ENCODE results near the gene CLCN5.

Gene CLCN5

DNA sequence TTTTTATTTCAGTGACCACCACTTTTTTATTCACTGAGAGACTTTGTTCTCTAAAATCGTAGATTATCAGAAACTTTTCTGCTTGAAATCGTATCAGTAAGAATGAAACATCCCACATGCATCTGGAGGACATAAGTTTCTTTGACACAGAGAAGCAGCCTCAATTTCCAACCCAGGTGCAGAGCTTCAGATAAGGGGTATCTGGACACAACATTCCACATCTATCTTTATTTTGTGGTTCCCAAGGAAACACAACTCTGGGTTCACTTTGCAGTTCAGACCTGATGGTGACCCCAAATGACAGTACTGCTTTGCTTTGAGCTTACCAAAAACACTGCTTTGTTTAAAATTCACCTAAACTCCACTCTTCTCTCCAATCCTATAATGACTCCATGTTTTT, 1.3 kb upstream of the CLCN5 start:
- no peaks in the 10 kb centered on the region for H3K36me3 ChIP-seq (ENCODE audit: low read length)
- H3K27ac ChIP-seq (ENCODE audit: low read depth, low read length): no peak overlapping the region
- H2AFZ ChIP-seq (ENCODE audit: low read depth, low read length, severe bottlenecking): peak overlapping the region; percentile 93
- H3K9me3 ChIP-seq (ENCODE audit: insufficient read depth, low read length): no peaks in the 10 kb centered on the region
- H3K27me3 ChIP-seq (ENCODE audit: low read length): no peaks in the 10 kb centered on the region
- H3K79me2 ChIP-seq (ENCODE audit: insufficient read depth, low read length): no peaks in the 10 kb centered on the region
- no peak overlapping the region for H3K4me3 ChIP-seq (ENCODE audit: insufficient read depth, low read length, poor library complexity, severe bottlenecking)
- no peaks in the 10 kb centered on the region for H3F3A ChIP-seq (ENCODE audit: insufficient read depth)
- TF ChIP-seq, protein P1, sequence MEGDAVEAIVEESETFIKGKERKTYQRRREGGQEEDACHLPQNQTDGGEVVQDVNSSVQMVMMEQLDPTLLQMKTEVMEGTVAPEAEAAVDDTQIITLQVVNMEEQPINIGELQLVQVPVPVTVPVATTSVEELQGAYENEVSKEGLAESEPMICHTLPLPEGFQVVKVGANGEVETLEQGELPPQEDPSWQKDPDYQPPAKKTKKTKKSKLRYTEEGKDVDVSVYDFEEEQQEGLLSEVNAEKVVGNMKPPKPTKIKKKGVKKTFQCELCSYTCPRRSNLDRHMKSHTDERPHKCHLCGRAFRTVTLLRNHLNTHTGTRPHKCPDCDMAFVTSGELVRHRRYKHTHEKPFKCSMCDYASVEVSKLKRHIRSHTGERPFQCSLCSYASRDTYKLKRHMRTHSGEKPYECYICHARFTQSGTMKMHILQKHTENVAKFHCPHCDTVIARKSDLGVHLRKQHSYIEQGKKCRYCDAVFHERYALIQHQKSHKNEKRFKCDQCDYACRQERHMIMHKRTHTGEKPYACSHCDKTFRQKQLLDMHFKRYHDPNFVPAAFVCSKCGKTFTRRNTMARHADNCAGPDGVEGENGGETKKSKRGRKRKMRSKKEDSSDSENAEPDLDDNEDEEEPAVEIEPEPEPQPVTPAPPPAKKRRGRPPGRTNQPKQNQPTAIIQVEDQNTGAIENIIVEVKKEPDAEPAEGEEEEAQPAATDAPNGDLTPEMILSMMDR (IDR thresholded peaks at IDR 0.05; ENCODE audit: insufficient read depth, low read length, poor library complexity, severe bottlenecking): no peak
- no peak for TF ChIP-seq EZH2phosphoT487 (conservative IDR thresholded peaks at IDR 0.05; ENCODE audit: low read length)
- no peak overlapping the region for H3K4me2 ChIP-seq (ENCODE audit: low read depth, low read length, poor library complexity, severe bottlenecking)
- H4K20me1 ChIP-seq (ENCODE audit: low read depth, low read length): no peaks in the 10 kb centered on the region
- no peaks in the 10 kb centered on the region for H3K9me2 ChIP-seq (replicated peaks; ENCODE audit: insufficient read depth, low read length)
- H3K9ac ChIP-seq (ENCODE audit: low read length): no peak overlapping the region

DNA sequence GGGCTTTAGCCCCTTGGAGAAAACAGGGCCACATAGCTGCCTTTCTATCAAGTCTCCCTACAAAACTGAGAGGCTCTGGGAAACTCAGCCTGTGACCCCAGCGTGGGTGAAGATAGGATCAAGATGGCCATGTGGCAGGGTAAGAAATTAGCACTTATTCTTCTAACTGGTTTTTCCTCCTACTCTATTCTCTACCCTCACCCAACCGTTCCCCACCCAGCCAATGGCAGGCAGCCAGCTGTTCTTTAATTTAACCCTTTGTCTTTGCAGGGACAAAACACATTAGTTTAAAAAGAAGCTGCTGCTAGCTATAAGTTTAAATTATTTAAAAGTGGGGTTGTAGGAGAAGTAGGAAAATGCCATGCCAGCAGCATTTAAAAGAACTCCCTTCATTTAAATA, 2.8 kb downstream of the CLCN5 start:
- no peaks in the 10 kb centered on the region for H3K27me3 ChIP-seq (ENCODE audit: low read length)
- TF ChIP-seq, protein P1 (IDR thresholded peaks at IDR 0.05; ENCODE audit: insufficient read depth, low read length, poor library complexity, severe bottlenecking): no peak
- TF ChIP-seq EZH2phosphoT487 (conservative IDR thresholded peaks at IDR 0.05; ENCODE audit: low read length): no peak
- no peaks in the 10 kb centered on the region for H3K79me2 ChIP-seq (ENCODE audit: insufficient read depth, low read length)
- no peaks in the 10 kb centered on the region for H4K20me1 ChIP-seq (ENCODE audit: low read depth, low read length)
- no peak overlapping the region for H3K4me3 ChIP-seq (ENCODE audit: insufficient read depth, low read length, poor library complexity, severe bottlenecking)
- H3K4me2 ChIP-seq (ENCODE audit: low read depth, low read length, poor library complexity, severe bottlenecking): no peak overlapping the region
- no peak overlapping the region for H3K27ac ChIP-seq (ENCODE audit: low read depth, low read length)
- no peaks in the 10 kb centered on the region for H3F3A ChIP-seq (ENCODE audit: insufficient read depth)
- no peaks in the 10 kb centered on the region for H3K36me3 ChIP-seq (ENCODE audit: low read length)
- no peaks in the 10 kb centered on the region for H3K9me3 ChIP-seq (ENCODE audit: insufficient read depth, low read length)
- H3K9me2 ChIP-seq (replicated peaks; ENCODE audit: insufficient read depth, low read length): no peaks in the 10 kb centered on the region
- H2AFZ ChIP-seq (ENCODE audit: low read depth, low read length, severe bottlenecking): no peak overlapping the region
- H3K9ac ChIP-seq (ENCODE audit: low read length): no peak overlapping the region

DNA sequence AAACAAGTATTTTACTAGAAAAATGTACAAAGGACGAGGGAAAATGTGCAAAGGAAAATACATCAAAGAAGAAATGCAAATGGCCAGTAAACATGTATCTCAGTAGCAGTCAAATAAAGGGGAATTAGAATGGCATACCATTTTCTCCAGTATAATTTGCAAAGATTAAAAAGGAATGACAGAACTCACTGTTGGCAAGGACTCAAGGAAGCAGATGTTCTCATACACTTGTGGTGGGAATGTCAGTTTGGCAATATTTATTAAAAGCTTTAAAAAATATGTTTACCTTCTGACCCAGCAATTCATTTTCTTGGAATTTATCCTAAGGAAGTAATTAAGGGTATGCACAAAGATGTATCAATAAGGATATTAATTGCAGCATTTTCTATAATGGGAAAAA, 7.6 kb downstream of the CLCN5 start:
- TF ChIP-seq, protein P1 (IDR thresholded peaks at IDR 0.05; ENCODE audit: insufficient read depth, low read length, poor library complexity, severe bottlenecking): no peak
- TF ChIP-seq EZH2phosphoT487 (conservative IDR thresholded peaks at IDR 0.05; ENCODE audit: low read length): no peak
- H3K9ac ChIP-seq (ENCODE audit: low read length): no peak overlapping the region
- no peak overlapping the region for H3K4me3 ChIP-seq (ENCODE audit: insufficient read depth, low read length, poor library complexity, severe bottlenecking)
- no peaks in the 10 kb centered on the region for H4K20me1 ChIP-seq (ENCODE audit: low read depth, low read length)
- H2AFZ ChIP-seq (ENCODE audit: low read depth, low read length, severe bottlenecking): no peak overlapping the region
- H3K4me2 ChIP-seq (ENCODE audit: low read depth, low read length, poor library complexity, severe bottlenecking): no peak overlapping the region
- H3K36me3 ChIP-seq (ENCODE audit: low read length): no peaks in the 10 kb centered on the region
- H3F3A ChIP-seq (ENCODE audit: insufficient read depth): no peaks in the 10 kb centered on the region
- H3K27me3 ChIP-seq (ENCODE audit: low read length): no peaks in the 10 kb centered on the region
- H3K27ac ChIP-seq (ENCODE audit: low read depth, low read length): no peak overlapping the region
- H3K79me2 ChIP-seq (ENCODE audit: insufficient read depth, low read length): no peaks in the 10 kb centered on the region
- H3K9me3 ChIP-seq (ENCODE audit: insufficient read depth, low read length): no peaks in the 10 kb centered on the region
- H3K9me2 ChIP-seq (replicated peaks; ENCODE audit: insufficient read depth, low read length): no peaks in the 10 kb centered on the region

All from SU-DHL-6 (cell line).